CD4-positive, alpha-beta T cell treated with Interleukin-12 subunit alpha and Interleukin-12 subunit beta, for 1 hour (primary cell): ENCODE measurements around the gene MVD.
A peak's percentile ranks its signal among the peaks of the same experiment; 100 is the strongest.

Experiments
- DNase-seq: peaks from one replicate; pipeline ENCODE4 v3.0.0-alpha.2; 2020

Gene MVD

GRCh38 chr16:88697116-88697830 lies 34.4 kb upstream of the MVD start:
- DNase-seq = no peak

- DNase-seq = no peak
Measured at GRCh38 chr16:88696441-88696840, 33.5 kb upstream of the MVD start.

- DNase-seq = no peak
Measured at GRCh38 chr16:88695753-88696152, 32.9 kb upstream of the MVD start.

- DNase-seq = no peak
Measured at GRCh38 chr16:88695218-88695617, 32.3 kb upstream of the MVD start.

- DNase-seq = no peak
Measured at GRCh38 chr16:88694221-88695087, 31.6 kb upstream of the MVD start.

- DNase-seq = no peak
Measured at GRCh38 chr16:88693420-88694177, 30.7 kb upstream of the MVD start.

GRCh38 chr16:88692861-88693260 lies 30.0 kb upstream of the MVD start:
- no peak for DNase-seq

GRCh38 chr16:88691924-88692560 lies 29.2 kb upstream of the MVD start:
- peak; percentile 40 for DNase-seq

GRCh38 chr16:88691129-88691813 lies 28.4 kb upstream of the MVD start:
- no peak for DNase-seq

- no peak for DNase-seq
Measured at GRCh38 chr16:88690341-88691128, 27.6 kb upstream of the MVD start.

GRCh38 chr16:88688013-88688778 lies 25.3 kb upstream of the MVD start:
- no peak for DNase-seq

- no peak for DNase-seq
Measured at GRCh38 chr16:88687676-88688012, 24.8 kb upstream of the MVD start.

GRCh38 chr16:88687254-88687576 lies 24.3 kb upstream of the MVD start:
- DNase-seq = no peak

- peak; percentile 85 for DNase-seq
Measured at GRCh38 chr16:88686439-88687253, 23.8 kb upstream of the MVD start, which contains the start of gene SNAI3. SNAI3 (minus strand) TSS chr16:88686507; CDS start chr16:88686406, 101 bp downstream.

- DNase-seq = no peak
Measured at GRCh38 chr16:88686062-88686438, 23.2 kb upstream of the MVD start.

- peak; percentile 62 for DNase-seq
Measured at GRCh38 chr16:88685156-88686061, 22.5 kb upstream of the MVD start.

- no peak for DNase-seq
Measured at GRCh38 chr16:88684569-88685155, 21.8 kb upstream of the MVD start.

- DNase-seq = peak; percentile 58
Measured at GRCh38 chr16:88681709-88682451, 19.0 kb upstream of the MVD start.
